MM.1S (cell line): ENCODE data around the gene GPR155.
"Not testable (repeated sequence)": the region's sequence is repeated elsewhere in the genome, so short reads cannot be mapped to it uniquely, and the experiment has no call there.

ENCODE experiments used
- DNase-seq: peaks from one replicate; pipeline ENCODE4 v3.0.0-alpha.2; 2015
- H2AFZ ChIP-seq: fragments of 300-600 bp; sonication (generic); 2 replicates; pipeline ENCODE4 v1.6.0; 2016; ENCODE audit warnings: antibody characterized with exemption, low read length
- H3F3A ChIP-seq: fragments of 300-600 bp; sonication (generic); 2 replicates; pipeline ENCODE4 v1.6.1; 2016; ENCODE audit warnings: mild to moderate bottlenecking, antibody characterized with exemption, low read length, moderate library complexity, mixed read lengths; ENCODE audit not compliant: insufficient read depth
- H3K27ac ChIP-seq: fragments of 300-600 bp; sonication (generic); 2 replicates; pipeline ENCODE4 v1.5.1; 2016; ENCODE audit warnings: mild to moderate bottlenecking, low read length
- H3K27me3 ChIP-seq: fragments of 300-600 bp; sonication (generic); replicated peaks from 2 replicates; pipeline ENCODE4 v1.6.0; 2016; ENCODE audit warnings: low read length; ENCODE audit not compliant: insufficient read depth
- H3K36me3 ChIP-seq: fragments of 300-600 bp; sonication (generic); replicated peaks from 2 replicates; pipeline ENCODE4 v1.6.1; 2016; ENCODE audit warnings: mild to moderate bottlenecking, low read length, mixed read lengths; ENCODE audit not compliant: insufficient read depth
- H3K4me1 ChIP-seq: fragments of 300-600 bp; sonication (generic); 2 replicates; pipeline ENCODE4 v1.6.1; 2016; ENCODE audit warnings: low read length, mixed read lengths
- H3K4me2 ChIP-seq: fragments of 300-600 bp; sonication (generic); 2 replicates; pipeline ENCODE4 v1.6.0; 2016; ENCODE audit warnings: low read depth, low read length
- H3K4me3 ChIP-seq: fragments of 300-600 bp; sonication (generic); 2 replicates; pipeline ENCODE4 v1.5.1; 2016; ENCODE audit warnings: low read length, mixed read lengths
- H3K79me2 ChIP-seq: fragments of 300-600 bp; sonication (generic); 2 replicates; pipeline ENCODE4 v1.6.1; 2016; ENCODE audit warnings: mixed run types, low read length, mixed read lengths
- H3K9ac ChIP-seq: fragments of 300-600 bp; sonication (generic); 2 replicates; pipeline ENCODE4 v1.6.1; 2016; ENCODE audit warnings: low read length, mixed read lengths
- H3K9me2 ChIP-seq: fragments of 300-600 bp; sonication (generic); replicated peaks from 2 replicates; pipeline ENCODE4 v1.6.1; 2016; ENCODE audit warnings: mild to moderate bottlenecking, low read length, mixed read lengths; ENCODE audit not compliant: insufficient read depth
- H3K9me3 ChIP-seq: fragments of 300-600 bp; sonication (generic); replicated peaks from 2 replicates; pipeline ENCODE4 v1.6.1; 2016; ENCODE audit warnings: mild to moderate bottlenecking, low read length, mixed read lengths; ENCODE audit not compliant: insufficient read depth
- H4K20me1 ChIP-seq: fragments of 300-600 bp; sonication (generic); 2 replicates; pipeline ENCODE4 v1.6.1; 2016; ENCODE audit warnings: mild to moderate bottlenecking, low read length, moderate library complexity, mixed read lengths; ENCODE audit not compliant: insufficient read depth
- CTCF ChIP-seq: fragments of 300-600 bp; sonication (generic); IDR thresholded peaks from 2 replicates; pipeline ENCODE4 v1.5.1; 2016; ENCODE audit warnings: antibody characterized with exemption, low read length, mixed read lengths
- EZH2 ChIP-seq: fragments of 300-600 bp; sonication (generic); optimal IDR thresholded peaks from 2 replicates; pipeline ENCODE3; 2017; ENCODE audit warnings: low read depth, mild to moderate bottlenecking, antibody characterized with exemption, low read length, mixed read lengths
- EZH2phosphoT487 ChIP-seq: fragments of 300-600 bp; sonication (generic); IDR thresholded peaks from 2 replicates; pipeline ENCODE4 v1.6.1; 2018; ENCODE audit warnings: antibody characterized with exemption, low read length

The GPR155 gene

GRCh38 chr2:174428214-174428613, 58.6 kb downstream of the GPR155 start:
- no peaks in the 10 kb centered on the region for H3K79me2 ChIP-seq
- H3K4me3 ChIP-seq: no peak overlapping the region
- no peaks in the 10 kb centered on the region for H3K4me1 ChIP-seq
- no peak for TF ChIP-seq EZH2phosphoT487
- no peak for TF ChIP-seq EZH2
- no peak for TF ChIP-seq CTCF
- H4K20me1 ChIP-seq: no peaks in the 10 kb centered on the region
- no peaks in the 10 kb centered on the region for H3F3A ChIP-seq
- H2AFZ ChIP-seq: no peak overlapping the region
- H3K9ac ChIP-seq: no peak overlapping the region
- no peak for DNase-seq
- no peaks in the 10 kb centered on the region for H3K9me3 ChIP-seq
- no peak overlapping the region for H3K27ac ChIP-seq
- no peak overlapping the region for H3K4me2 ChIP-seq
- H3K9me2 ChIP-seq: no peaks in the 10 kb centered on the region
- H3K36me3 ChIP-seq: no peaks in the 10 kb centered on the region
- no peaks in the 10 kb centered on the region for H3K27me3 ChIP-seq

GRCh38 chr2:174412256-174412655, 74.6 kb downstream of the GPR155 start:
- no peak for DNase-seq
- Histone ChIP-seq H3K4me3 (no peak overlapping the region), H3K9me3 (no peaks in the 10 kb centered on the region), H3K9me2 (no peaks in the 10 kb centered on the region), H4K20me1 (no peaks in the 10 kb centered on the region), H3K27me3 (no peaks in the 10 kb centered on the region), H3K4me2 (no peak overlapping the region), H2AFZ (no peak overlapping the region), H3K79me2 (no peaks in the 10 kb centered on the region), H3K36me3 (0 out of 2 replicates have a peak, but pooled peaks cover 4% of the 10 kb centered on the region), H3K27ac (no peak overlapping the region), H3K9ac (no peak overlapping the region), H3K4me1 (no peaks in the 10 kb centered on the region), H3F3A (no peaks in the 10 kb centered on the region)
- TF ChIP-seq CTCF (no peak), EZH2phosphoT487 (no peak), EZH2 (no peak)

- not testable (repeated sequence) for H3K27ac ChIP-seq, H3K36me3 ChIP-seq
Measured at GRCh38 chr2:174410039-174410438, 76.8 kb downstream of the GPR155 start.

GRCh38 chr2:174403628-174404027, 83.2 kb downstream of the GPR155 start:
- TF ChIP-seq EZH2: no peak
- no peak for TF ChIP-seq EZH2phosphoT487
- no peak for TF ChIP-seq CTCF
- H3K4me3 ChIP-seq: no peak overlapping the region
- no peaks in the 10 kb centered on the region for H3K36me3 ChIP-seq
- H3K4me1 ChIP-seq: no peaks in the 10 kb centered on the region
- H3F3A ChIP-seq: no peaks in the 10 kb centered on the region
- DNase-seq: no peak
- no peak overlapping the region for H3K9ac ChIP-seq
- no peaks in the 10 kb centered on the region for H3K9me3 ChIP-seq
- no peak overlapping the region for H2AFZ ChIP-seq
- no peak overlapping the region for H3K27ac ChIP-seq
- no peaks in the 10 kb centered on the region for H4K20me1 ChIP-seq
- no peaks in the 10 kb centered on the region for H3K79me2 ChIP-seq
- H3K4me2 ChIP-seq: no peak overlapping the region
- no peaks in the 10 kb centered on the region for H3K27me3 ChIP-seq
- H3K9me2 ChIP-seq: no peaks in the 10 kb centered on the region

More at GRCh38 chr2:174410039-174410438, 76.8 kb downstream of the GPR155 start:
- DNase-seq, H3K27me3 ChIP-seq, H3K4me1 ChIP-seq, H3K79me2 ChIP-seq, H4K20me1 ChIP-seq, H3K9ac ChIP-seq, H3K9me2 ChIP-seq, H3K4me2 ChIP-seq, H2AFZ ChIP-seq, H3K9me3 ChIP-seq, H3F3A ChIP-seq, H3K4me3 ChIP-seq: not testable (repeated sequence)
